ENCODE measurements around the gene HOXD8.
A peak's percentile ranks its signal among the peaks of the same experiment; 100 is the strongest.

HOXD8 gene

GRCh38 chr2:176104316-176105077 lies 25.0 kb upstream of the HOXD8 start:
- DNase-seq = peak; percentile 27
- Mint-ChIP-seq H3K4me1 (ENCODE audit: low read depth) (peaks cover 29% of the 10 kb centered on the region), H3K4me3 (peak overlapping the region; percentile 15), H3K9me3 (no peaks in the 10 kb centered on the region), H3K27ac (no peak overlapping the region), H3K27me3 (peaks cover 88% of the 10 kb centered on the region), H3K36me3 (ENCODE audit: low read depth) (no peaks in the 10 kb centered on the region)

GRCh38 chr2:176105078-176105729 lies 24.3 kb upstream of the HOXD8 start:
- peaks cover 29% of the 10 kb centered on the region for H3K4me1 Mint-ChIP-seq (ENCODE audit: low read depth)
- H3K9me3 Mint-ChIP-seq = no peaks in the 10 kb centered on the region
- DNase-seq = peak; percentile 26
- no peak overlapping the region for H3K27ac Mint-ChIP-seq
- no peaks in the 10 kb centered on the region for H3K36me3 Mint-ChIP-seq (ENCODE audit: low read depth)
- H3K27me3 Mint-ChIP-seq = peaks cover 90% of the 10 kb centered on the region
- no peak overlapping the region for H3K4me3 Mint-ChIP-seq

GRCh38 chr2:176105730-176106580 lies 23.6 kb upstream of the HOXD8 start:
- H3K4me3 Mint-ChIP-seq = peak overlapping the region; percentile 24
- no peaks in the 10 kb centered on the region for H3K9me3 Mint-ChIP-seq
- no peaks in the 10 kb centered on the region for H3K36me3 Mint-ChIP-seq (ENCODE audit: low read depth)
- DNase-seq = peak; percentile 30
- H3K4me1 Mint-ChIP-seq (ENCODE audit: low read depth) = peaks cover 29% of the 10 kb centered on the region
- peak overlapping the region; percentile 62 for H3K27ac Mint-ChIP-seq
- H3K27me3 Mint-ChIP-seq = peaks cover 90% of the 10 kb centered on the region

- no peaks in the 10 kb centered on the region for H3K36me3 Mint-ChIP-seq (ENCODE audit: low read depth)
- H3K9me3 Mint-ChIP-seq = no peaks in the 10 kb centered on the region
- H3K4me3 Mint-ChIP-seq = peak within 1 kb of the TSS; percentile 57
- peaks cover 32% of the 10 kb centered on the region for H3K4me1 Mint-ChIP-seq (ENCODE audit: low read depth)
- H3K27ac Mint-ChIP-seq = peak within 1 kb of the TSS; percentile 81
- peak; percentile 39 for DNase-seq
- peaks cover 90% of the 10 kb centered on the region for H3K27me3 Mint-ChIP-seq
Measured at GRCh38 chr2:176106581-176107539, 22.6 kb upstream of the HOXD8 start, which contains the start of gene HOXD11. Gene HOXD11 (plus strand): TSS chr2:176107280. CDS start chr2:176107356, 76 bp downstream.

GRCh38 chr2:176107731-176108181 lies 21.7 kb upstream of the HOXD8 start:
- no peak overlapping the region for H3K27ac Mint-ChIP-seq
- H3K36me3 Mint-ChIP-seq (ENCODE audit: low read depth) = no peaks in the 10 kb centered on the region
- no peak overlapping the region for H3K4me3 Mint-ChIP-seq
- H3K4me1 Mint-ChIP-seq (ENCODE audit: low read depth) = peaks cover 32% of the 10 kb centered on the region
- H3K9me3 Mint-ChIP-seq = no peaks in the 10 kb centered on the region
- peaks cover 90% of the 10 kb centered on the region for H3K27me3 Mint-ChIP-seq
- peak; percentile 21 for DNase-seq

GRCh38 chr2:176109192-176109901 lies 20.2 kb upstream of the HOXD8 start:
- no peak overlapping the region for H3K27ac Mint-ChIP-seq
- H3K4me3 Mint-ChIP-seq = no peak overlapping the region
- H3K4me1 Mint-ChIP-seq (ENCODE audit: low read depth) = peaks cover 31% of the 10 kb centered on the region
- H3K36me3 Mint-ChIP-seq (ENCODE audit: low read depth) = no peaks in the 10 kb centered on the region
- DNase-seq = peak; percentile 25
- H3K9me3 Mint-ChIP-seq = no peaks in the 10 kb centered on the region
- H3K27me3 Mint-ChIP-seq = peaks cover 90% of the 10 kb centered on the region

- Mint-ChIP-seq H3K27ac (no peak overlapping the region), H3K27me3 (peaks cover 90% of the 10 kb centered on the region)
Measured at GRCh38 chr2:176109946-176110345, 19.6 kb upstream of the HOXD8 start.

GRCh38 chr2:176110415-176111308 lies 18.8 kb upstream of the HOXD8 start:
- Mint-ChIP-seq H3K9me3 (no peaks in the 10 kb centered on the region), H3K4me3 (no peak overlapping the region), H3K36me3 (ENCODE audit: low read depth) (no peaks in the 10 kb centered on the region), H3K27ac (no peak overlapping the region), H3K4me1 (ENCODE audit: low read depth) (peaks cover 21% of the 10 kb centered on the region), H3K27me3 (peaks cover 90% of the 10 kb centered on the region)
- no peak for DNase-seq

More at GRCh38 chr2:176109946-176110345, 19.6 kb upstream of the HOXD8 start:
- no peak for DNase-seq
- H3K4me1 Mint-ChIP-seq (ENCODE audit: low read depth) = peaks cover 26% of the 10 kb centered on the region
- no peaks in the 10 kb centered on the region for H3K9me3 Mint-ChIP-seq
- no peaks in the 10 kb centered on the region for H3K36me3 Mint-ChIP-seq (ENCODE audit: low read depth)
- no peak overlapping the region for H3K4me3 Mint-ChIP-seq

- peak; percentile 29 for DNase-seq
- no peaks in the 10 kb centered on the region for H3K9me3 Mint-ChIP-seq
- no peak overlapping the region for H3K27ac Mint-ChIP-seq
Measured at GRCh38 chr2:176111309-176111663, 18.2 kb upstream of the HOXD8 start.

GRCh38 chr2:176111846-176112374 lies 17.6 kb upstream of the HOXD8 start:
- H3K4me1 Mint-ChIP-seq (ENCODE audit: low read depth) = peaks cover 15% of the 10 kb centered on the region
- no peaks in the 10 kb centered on the region for H3K36me3 Mint-ChIP-seq (ENCODE audit: low read depth)
- no peaks in the 10 kb centered on the region for H3K9me3 Mint-ChIP-seq
- H3K4me3 Mint-ChIP-seq = no peak overlapping the region
- peaks cover 92% of the 10 kb centered on the region for H3K27me3 Mint-ChIP-seq
- DNase-seq = peak; percentile 28
- peak overlapping the region; percentile 33 for H3K27ac Mint-ChIP-seq

More at GRCh38 chr2:176111309-176111663, 18.2 kb upstream of the HOXD8 start:
- Mint-ChIP-seq H3K27me3 (peaks cover 89% of the 10 kb centered on the region), H3K4me1 (ENCODE audit: low read depth) (peaks cover 18% of the 10 kb centered on the region), H3K4me3 (no peak overlapping the region), H3K36me3 (ENCODE audit: low read depth) (no peaks in the 10 kb centered on the region)

- Mint-ChIP-seq H3K9me3 (no peaks in the 10 kb centered on the region), H3K27ac (no peak overlapping the region), H3K4me3 (no peak overlapping the region), H3K36me3 (ENCODE audit: low read depth) (no peaks in the 10 kb centered on the region), H3K4me1 (ENCODE audit: low read depth) (peaks cover 11% of the 10 kb centered on the region), H3K27me3 (peaks cover 94% of the 10 kb centered on the region)
- DNase-seq = peak; percentile 28
Measured at GRCh38 chr2:176112375-176113302, 16.9 kb upstream of the HOXD8 start.
